ENCODE measurements around the gene FOXE3.

Gene FOXE3

GRCh38 chr1:47435506-47436303 lies 19.6 kb downstream of the FOXE3 start:
- no peak for DNase-seq (ENCODE audit: low spot score)

- peak; percentile 60 for DNase-seq (ENCODE audit: low spot score)
These were observed 20.4 kb downstream of the FOXE3 start for GRCh38 chr1:47436304-47436978.

- DNase-seq (ENCODE audit: low spot score) = peak; percentile 22
These were observed 20.9 kb downstream of the FOXE3 start for GRCh38 chr1:47436979-47437446.

GRCh38 chr1:47437447-47438164 lies 21.5 kb downstream of the FOXE3 start, which contains the start of gene FOXD2:
FOXD2 (plus strand) TSS chr1:47438044; CDS start chr1:47438136, 92 bp downstream.
- peak; percentile 86 for DNase-seq (ENCODE audit: low spot score)

GRCh38 chr1:47438165-47439016 lies 22.3 kb downstream of the FOXE3 start:
- no peak for DNase-seq (ENCODE audit: low spot score)

- DNase-seq (ENCODE audit: low spot score) = no peak
These were observed 23.1 kb downstream of the FOXE3 start for GRCh38 chr1:47439017-47439818.

GRCh38 chr1:47439819-47440598 lies 23.9 kb downstream of the FOXE3 start:
- no peak for DNase-seq (ENCODE audit: low spot score)

- DNase-seq (ENCODE audit: low spot score) = no peak
These were observed 24.6 kb downstream of the FOXE3 start for GRCh38 chr1:47440599-47441081.

- DNase-seq (ENCODE audit: low spot score) = no peak
These were observed 25.5 kb downstream of the FOXE3 start for GRCh38 chr1:47441450-47442106.

GRCh38 chr1:47442202-47442601 lies 26.1 kb downstream of the FOXE3 start:
- no peak for DNase-seq (ENCODE audit: low spot score)

GRCh38 chr1:47442842-47443529 lies 26.9 kb downstream of the FOXE3 start:
- DNase-seq (ENCODE audit: low spot score) = no peak

GRCh38 chr1:47443530-47444296 lies 27.6 kb downstream of the FOXE3 start:
- DNase-seq (ENCODE audit: low spot score) = no peak

GRCh38 chr1:47444297-47444561 lies 28.1 kb downstream of the FOXE3 start:
- DNase-seq (ENCODE audit: low spot score) = no peak

GRCh38 chr1:47444562-47445465 lies 28.7 kb downstream of the FOXE3 start:
- DNase-seq (ENCODE audit: low spot score) = peak; percentile 23

- DNase-seq (ENCODE audit: low spot score) = no peak
These were observed 29.9 kb downstream of the FOXE3 start for GRCh38 chr1:47445823-47446550.

GRCh38 chr1:47448462-47449222 lies 32.6 kb downstream of the FOXE3 start:
- DNase-seq (ENCODE audit: low spot score) = no peak

All from SW480 (cell line).